ENCODE measurements around the gene C2. TPM values are rescaled to one million over a fixed set of nuclear protein-coding genes. Genes with fewer than 3 reads are reported as not detected.

The C2 gene
- total RNA-seq: 100 to 1,000 TPM in 1 of 9 donors, 10 to 100 TPM in 7, 1 to 10 TPM in 1; 4.6 to 107 (median 38.8) TPM
- polyA plus RNA-seq: 10 to 100 TPM; 13.3 to 25.0 (median 19.0) TPM
- long read RNA-seq, donor 1, partial matches to known transcripts: 124 of 130 reads
- long read RNA-seq, donor 1, other reads (novel, unspliced or antisense): 6 of 130 reads
- long read RNA-seq, donor 2, partial matches to known transcripts: 0 of 2 reads
- long read RNA-seq, donor 2, other reads (novel, unspliced or antisense): 0 of 2 reads
- long read RNA-seq, donor 3: 0 reads
- long read RNA-seq, donor 4, transcript C2-201 (18 exons, 2,850 nt): major isoform, 19 of 27 reads
- long read RNA-seq, donor 4, partial matches to known transcripts: 2 of 27 reads
- long read RNA-seq, donor 4, other reads (novel, unspliced or antisense): 2 of 27 reads
- long read RNA-seq, donor 5, transcript C2-205 (6 exons, 1,658 nt): minor isoform, 8 of 122 reads
- long read RNA-seq, donor 5, transcript C2-206 (16 exons, 2,434 nt): minor isoform, 12 of 122 reads
- long read RNA-seq, donor 5, transcript C2-201 (18 exons, 2,850 nt): major isoform, 74 of 122 reads
- long read RNA-seq, donor 5, partial matches to known transcripts: 10 of 122 reads
- long read RNA-seq, donor 5, other reads (novel, unspliced or antisense): 18 of 122 reads
- long read RNA-seq, donor 6, transcript C2-201 (18 exons, 2,850 nt): major isoform, 7 of 15 reads
- long read RNA-seq, donor 6, partial matches to known transcripts: 2 of 15 reads
- long read RNA-seq, donor 6, other reads (novel, unspliced or antisense): 2 of 15 reads
- long read RNA-seq, donor 7: 0 reads
- long read RNA-seq, donor 8, partial matches to known transcripts: 172 of 173 reads
- long read RNA-seq, donor 8, other reads (novel, unspliced or antisense): 0 of 173 reads
- long read RNA-seq, donor 9, partial matches to known transcripts: 0 of 1 reads
- long read RNA-seq, donor 9, other reads (novel, unspliced or antisense): 0 of 1 reads
- long read RNA-seq, donor 10: 0 reads

DNA sequence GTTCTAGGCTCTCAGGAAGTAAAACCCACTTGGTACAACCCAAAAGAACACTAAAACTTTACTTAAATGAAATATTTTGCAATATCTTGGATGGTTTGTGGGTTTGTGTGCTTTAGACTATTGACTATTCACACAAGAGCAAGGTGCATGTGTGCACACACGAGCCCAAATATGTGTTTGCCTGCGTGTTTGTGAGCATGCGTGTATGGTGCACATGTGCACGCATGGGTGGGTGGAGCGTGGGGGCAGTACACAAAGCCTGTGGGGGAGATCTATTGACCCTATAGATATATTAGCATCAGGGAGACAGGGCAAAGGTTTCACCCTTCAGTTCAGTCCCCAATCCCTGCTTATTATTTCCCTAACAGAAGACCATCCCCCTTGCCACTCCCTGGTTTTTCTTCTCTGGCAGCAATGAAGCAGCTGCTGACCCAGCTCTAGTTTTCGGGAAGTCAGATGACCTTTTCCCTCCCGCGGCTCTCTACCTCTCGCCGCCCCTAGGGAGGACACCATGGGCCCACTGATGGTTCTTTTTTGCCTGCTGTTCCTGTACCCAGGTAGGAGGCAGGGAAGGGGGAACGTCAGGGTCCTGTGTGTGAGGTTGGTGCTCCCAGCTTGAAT lies at the start of gene C2:
C2 (plus strand) TSS at position 476 of the 621 bp plus-strand sequence; CDS start at position 512, 36 bp downstream.
- WGBS, 4 donors: 54 to 66% (median 59%) methylated on average over 11 of the region's 11 CpGs
- no peak within 1 kb of the TSS for H3K27ac ChIP-seq
- no peak for DNase-seq
- no peaks in the 10 kb centered on the region for H3K36me3 ChIP-seq (replicated peaks in 1 of 2)
- no peaks in the 10 kb centered on the region for H3K9me3 ChIP-seq (replicated peaks in 1 of 3)
- no peaks in the 10 kb centered on the region for H3K4me1 ChIP-seq (replicated peaks in 1 of 2)
- peak within 1 kb of the TSS in 1 of 4 donors; percentile 35 for H3K4me3 ChIP-seq
- no peak for TF ChIP-seq POLR2A (IDR thresholded peaks at IDR 0.05)
- TF ChIP-seq, protein P1, sequence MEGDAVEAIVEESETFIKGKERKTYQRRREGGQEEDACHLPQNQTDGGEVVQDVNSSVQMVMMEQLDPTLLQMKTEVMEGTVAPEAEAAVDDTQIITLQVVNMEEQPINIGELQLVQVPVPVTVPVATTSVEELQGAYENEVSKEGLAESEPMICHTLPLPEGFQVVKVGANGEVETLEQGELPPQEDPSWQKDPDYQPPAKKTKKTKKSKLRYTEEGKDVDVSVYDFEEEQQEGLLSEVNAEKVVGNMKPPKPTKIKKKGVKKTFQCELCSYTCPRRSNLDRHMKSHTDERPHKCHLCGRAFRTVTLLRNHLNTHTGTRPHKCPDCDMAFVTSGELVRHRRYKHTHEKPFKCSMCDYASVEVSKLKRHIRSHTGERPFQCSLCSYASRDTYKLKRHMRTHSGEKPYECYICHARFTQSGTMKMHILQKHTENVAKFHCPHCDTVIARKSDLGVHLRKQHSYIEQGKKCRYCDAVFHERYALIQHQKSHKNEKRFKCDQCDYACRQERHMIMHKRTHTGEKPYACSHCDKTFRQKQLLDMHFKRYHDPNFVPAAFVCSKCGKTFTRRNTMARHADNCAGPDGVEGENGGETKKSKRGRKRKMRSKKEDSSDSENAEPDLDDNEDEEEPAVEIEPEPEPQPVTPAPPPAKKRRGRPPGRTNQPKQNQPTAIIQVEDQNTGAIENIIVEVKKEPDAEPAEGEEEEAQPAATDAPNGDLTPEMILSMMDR (IDR thresholded peaks at IDR 0.05): no peak
- intact Hi-C loops (cut with DNase I): no loop called here
- no peaks in the 10 kb centered on the region for H3K27me3 ChIP-seq

DNA sequence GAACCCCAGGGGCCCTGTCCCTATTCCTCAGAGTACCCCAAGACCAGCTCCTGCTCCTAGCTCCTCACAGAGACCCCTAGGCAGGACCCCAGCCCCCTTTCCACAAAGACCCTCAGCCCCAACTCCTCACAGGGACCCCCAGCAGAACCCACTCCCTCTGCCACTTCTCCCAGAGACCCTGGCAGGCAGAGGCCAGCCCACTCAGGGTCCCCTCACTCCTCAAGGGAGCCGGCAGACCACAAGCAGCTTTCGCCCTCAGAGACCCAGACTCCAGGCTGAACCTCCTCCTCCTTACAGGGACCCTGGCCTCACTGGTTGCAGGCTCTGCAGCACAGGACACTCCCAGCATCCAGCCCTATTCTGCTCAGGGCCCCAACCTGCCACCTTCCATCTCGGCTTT lies 49.3 kb upstream of the C2 start:
- Histone ChIP-seq H3K9me3 (replicated peaks in 1 of 3) (no peaks in the 10 kb centered on the region), H3K4me3 (no peak overlapping the region), H3K27ac (no peak overlapping the region), H3K36me3 (replicated peaks in 1 of 2) (peaks cover 0 to 38% of the 10 kb centered on the region in 2 donors), H3K4me1 (replicated peaks in 1 of 2) (peaks cover 6 to 10% of the 10 kb centered on the region in 2 donors), H3K27me3 (no peaks in the 10 kb centered on the region)
- TF ChIP-seq, protein P1 (IDR thresholded peaks at IDR 0.05): no peak
- TF ChIP-seq POLR2A (IDR thresholded peaks at IDR 0.05): no peak
- DNase-seq: no peak
- 89 to 96% (median 92%) methylated on average over 3 of the region's 3 CpGs for WGBS, 4 donors
- intact Hi-C loops (cut with DNase I): no loop called here

DNA sequence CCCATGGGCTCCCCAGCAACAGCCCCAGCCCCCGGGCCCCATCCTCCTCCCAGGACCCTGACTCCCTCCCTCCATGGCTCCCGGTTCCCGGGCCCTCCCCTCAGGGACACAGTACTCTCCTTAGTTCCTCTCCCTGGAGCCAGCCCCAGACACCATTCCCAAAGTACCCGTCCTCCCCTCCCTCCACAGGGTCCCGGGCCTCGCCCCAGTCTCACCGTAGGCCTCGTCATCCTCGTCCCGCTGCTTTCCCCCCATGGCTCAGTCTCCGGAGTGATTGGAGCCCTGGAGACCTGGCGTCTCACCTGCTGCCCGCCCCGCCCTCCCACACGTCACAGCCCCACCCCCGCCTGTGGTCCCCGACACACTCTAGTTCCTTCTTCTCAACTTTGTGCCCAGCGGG lies 48.8 kb upstream of the C2 start, which contains the start of gene SLC44A4:
SLC44A4 (minus strand) TSS at position 272 of the 400 bp plus-strand sequence; CDS start at position 255, 17 bp downstream.
- peak within 1 kb of the TSS in 1 of 5 donors; percentile 83 for H3K27ac ChIP-seq
- 65 to 77% (median 74%) methylated on average over 18 of the region's 18 CpGs for WGBS, 4 donors

More for the DNA sequence above, 48.8 kb upstream of the C2 start, which contains the start of gene SLC44A4:
- H3K27me3 ChIP-seq: no peaks in the 10 kb centered on the region
- H3K4me3 ChIP-seq: no peak within 1 kb of the TSS
- DNase-seq: no peak
- no peaks in the 10 kb centered on the region for H3K9me3 ChIP-seq (replicated peaks in 1 of 3)
- peaks cover 6 to 10% of the 10 kb centered on the region in 2 donors for H3K4me1 ChIP-seq (replicated peaks in 1 of 2)
- peaks cover 0 to 43% of the 10 kb centered on the region in 2 donors for H3K36me3 ChIP-seq (replicated peaks in 1 of 2)
- intact Hi-C loops (cut with DNase I): no loop called here
- TF ChIP-seq, protein P1 (IDR thresholded peaks at IDR 0.05): no peak
- TF ChIP-seq POLR2A (IDR thresholded peaks at IDR 0.05): no peak

Measured in adrenal gland (tissue), 19 donors.